H9 (cell line): ENCODE measurements around the gene DSCAM. TPM values are rescaled to one million over a fixed set of nuclear protein-coding genes. Genes with fewer than 3 reads are reported as not detected.

Source experiments
- DNase-seq: peaks from one replicate; pipeline ENCODE4 v3.0.0-alpha.2; 2017
- H2AFZ ChIP-seq: one replicate; pipeline ENCODE4 v1.6.1; 2013; ENCODE audit warnings: mild to moderate bottlenecking, low read length, control low read depth, moderate library complexity
- H2AK5ac ChIP-seq: 2 replicates; pipeline ENCODE4 v1.6.1; 2013; ENCODE audit warnings: low read length, control low read depth, mixed read lengths; ENCODE audit not compliant: insufficient read length
- H2BK120ac ChIP-seq: one replicate; pipeline ENCODE4 v1.6.1; 2013; ENCODE audit warnings: low read depth, mild to moderate bottlenecking, low read length, control low read depth, inconsistent platforms; ENCODE audit not compliant: poor library complexity, severe bottlenecking
- H2BK12ac ChIP-seq: 2 replicates; pipeline ENCODE4 v1.6.1; 2013; ENCODE audit warnings: low read length, control low read depth, mixed read lengths, low read depth; ENCODE audit not compliant: insufficient read length
- H2BK15ac ChIP-seq: 2 replicates; pipeline ENCODE4 v1.6.1; 2013; ENCODE audit warnings: low read depth, low read length, control low read depth
- H2BK20ac ChIP-seq: one replicate; pipeline ENCODE4 v1.6.1; 2013; ENCODE audit warnings: low read depth, mild to moderate bottlenecking, low read length, control low read depth, inconsistent platforms; ENCODE audit not compliant: poor library complexity, severe bottlenecking
- H2BK5ac ChIP-seq: 2 replicates; pipeline ENCODE4 v1.6.1; 2013; ENCODE audit warnings: low read length, control low read depth, mixed read lengths; ENCODE audit not compliant: insufficient read length
- H3K14ac ChIP-seq: 2 replicates; pipeline ENCODE4 v1.6.1; 2013; ENCODE audit warnings: low read length, control low read depth; ENCODE audit not compliant: insufficient read depth
- H3K18ac ChIP-seq: 2 replicates; pipeline ENCODE4 v1.6.1; 2013; ENCODE audit warnings: low read depth, mild to moderate bottlenecking, mixed read lengths, low read length, control low read depth; ENCODE audit not compliant: insufficient read length
- H3K23ac ChIP-seq: 2 replicates; pipeline ENCODE4 v1.6.1; 2013; ENCODE audit warnings: low read length, control low read depth, mixed read lengths, low read depth; ENCODE audit not compliant: insufficient read length
- H3K23me2 ChIP-seq: 2 replicates; pipeline ENCODE4 v1.6.1; 2013; ENCODE audit warnings: low read depth, mild to moderate bottlenecking, mixed read lengths, low read length, control low read depth; ENCODE audit not compliant: insufficient read length, poor library complexity, severe bottlenecking
- H3K27ac ChIP-seq: 2 replicates; pipeline ENCODE4 v1.5.1; 2013; ENCODE audit warnings: low read length, control low read depth, mixed read lengths, low read depth; ENCODE audit not compliant: insufficient read length
- H3K27me3 ChIP-seq: 2 replicates; pipeline ENCODE4 v1.6.1; 2013; ENCODE audit warnings: low read length, control low read depth, inconsistent platforms; ENCODE audit not compliant: insufficient read depth
- H3K4ac ChIP-seq: 2 replicates; pipeline ENCODE4 v1.6.1; 2013; ENCODE audit warnings: low read depth, mild to moderate bottlenecking, control low read depth, inconsistent platforms, low read length, moderate library complexity
- H3K4me1 ChIP-seq: 2 replicates; pipeline ENCODE4 v1.6.1; 2013; ENCODE audit warnings: low read length, control low read depth, inconsistent platforms; ENCODE audit not compliant: insufficient read depth
- H3K4me2 ChIP-seq: 2 replicates; pipeline ENCODE4 v1.6.1; 2013; ENCODE audit warnings: low read length, control low read depth, mixed read lengths; ENCODE audit not compliant: insufficient read length, insufficient read depth
- H3K56ac ChIP-seq: 2 replicates; pipeline ENCODE4 v1.6.1; 2013; ENCODE audit warnings: low read depth, mild to moderate bottlenecking, mixed read lengths, low read length, control low read depth; ENCODE audit not compliant: insufficient read length
- H3K79me1 ChIP-seq: 2 replicates; pipeline ENCODE4 v1.6.1; 2013; ENCODE audit warnings: low read depth, mild to moderate bottlenecking, moderate library complexity, low read length, control low read depth, inconsistent platforms; ENCODE audit not compliant: insufficient read depth, poor library complexity, severe bottlenecking
- H3K79me2 ChIP-seq: 2 replicates; pipeline ENCODE4 v1.6.1; 2013; ENCODE audit warnings: low read length, control low read depth, inconsistent platforms; ENCODE audit not compliant: insufficient read depth
- H3K9ac ChIP-seq: 2 replicates; pipeline ENCODE4 v1.6.1; 2013; ENCODE audit warnings: low read length, control low read depth, mixed read lengths; ENCODE audit not compliant: insufficient read length; ENCODE audit errors: extremely low read depth
- H3K9me3 ChIP-seq: one replicate; pipeline ENCODE4 v1.6.1; 2013; ENCODE audit warnings: low read depth, low read length, inconsistent platforms; ENCODE audit not compliant: control insufficient read depth
- H3T11ph ChIP-seq: one replicate; pipeline ENCODE4 v1.6.1; 2013; ENCODE audit warnings: mild to moderate bottlenecking, low read length, control low read depth, inconsistent platforms
- H4K20me1 ChIP-seq: one replicate; pipeline ENCODE4 v1.6.1; 2013; ENCODE audit not compliant: control insufficient read depth, insufficient read length, insufficient read depth
- H4K5ac ChIP-seq: 2 replicates; pipeline ENCODE4 v1.6.1; 2013; ENCODE audit warnings: low read depth, mild to moderate bottlenecking, mixed read lengths, low read length, control low read depth; ENCODE audit not compliant: insufficient read length
- H4K8ac ChIP-seq: replicated peaks from 2 replicates; pipeline ENCODE4 v1.6.1; 2013; ENCODE audit warnings: low read length, control low read depth, mixed read lengths, low read depth; ENCODE audit not compliant: insufficient read length
- H4K91ac ChIP-seq: 2 replicates; pipeline ENCODE4 v1.6.1; 2013; ENCODE audit warnings: low read depth, mild to moderate bottlenecking, moderate library complexity, mixed read lengths, low read length, control low read depth; ENCODE audit not compliant: insufficient read length
- H3K27ac Mint-ChIP-seq, 3 experiments: 2 replicates in 2 of 3; 3 replicates in 1 of 3; pipeline ENCODE4 v1.8.0; 2020 to 2021; ENCODE audit warnings: mixed read lengths in 3 of 3, mild to moderate bottlenecking in 1 of 3, moderate library complexity in 1 of 3
- H3K27me3 Mint-ChIP-seq: 2 replicates; pipeline ENCODE4 v1.8.0; 2021; ENCODE audit warnings: low read depth, mild to moderate bottlenecking, moderate library complexity, mixed read lengths
- H3K36me3 Mint-ChIP-seq, 3 experiments: 2 replicates in 2 of 3; 3 replicates in 1 of 3; pipeline ENCODE4 v1.8.0; 2020 to 2021; ENCODE audit warnings: low read depth in 3 of 3, mixed read lengths in 3 of 3; ENCODE audit not compliant: insufficient read depth in 1 of 3
- H3K4me1 Mint-ChIP-seq, 2 experiments: 2 replicates each; pipeline ENCODE4 v1.8.0; 2020; ENCODE audit warnings: mixed read lengths in 2 of 2
- H3K4me3 Mint-ChIP-seq, 2 experiments: 2 replicates in 1 of 2; 3 replicates in 1 of 2; pipeline ENCODE4 v1.8.0; 2020 to 2021; ENCODE audit warnings: mild to moderate bottlenecking in 2 of 2, mixed read lengths in 2 of 2, moderate library complexity in 1 of 2
- H3K9me3 Mint-ChIP-seq, 2 experiments: 2 replicates in 1 of 2; 3 replicates in 1 of 2; pipeline ENCODE4 v1.8.0; 2020; ENCODE audit warnings: mild to moderate bottlenecking in 2 of 2, mixed read lengths in 2 of 2, moderate library complexity in 1 of 2
- WGBS: extraction: QIAGEN DNeasy Blood & Tissue Kit; methylation state at CpG from one replicate; pipeline ENCODE4 v1.1.7; 2013; ENCODE audit warnings: missing lambda C conversion rate, low lambda C conversion rate, mixed read lengths; ENCODE audit not compliant: insufficient read length; ENCODE audit errors: extremely low coverage; 5-methylcytosine and 5-hydroxymethylcytosine counted together
- total RNA-seq: library from RNA; stranded (reverse); gene quantifications from 2 replicates; pipeline ENCODE4 v1.2.1, GENCODE V29; 2021
- TF ChIP-seq, protein P1 (sequence below): fragments of 200-600 bp; sonication (generic); conservative IDR thresholded peaks from 3 replicates; pipeline ENCODE4 v1.8.0; 2021; ENCODE audit warnings: antibody characterized with exemption, mild to moderate bottlenecking

Gene DSCAM
- total RNA-seq, 1 experiment from 2014 or later = 0.17 TPM

DNA sequence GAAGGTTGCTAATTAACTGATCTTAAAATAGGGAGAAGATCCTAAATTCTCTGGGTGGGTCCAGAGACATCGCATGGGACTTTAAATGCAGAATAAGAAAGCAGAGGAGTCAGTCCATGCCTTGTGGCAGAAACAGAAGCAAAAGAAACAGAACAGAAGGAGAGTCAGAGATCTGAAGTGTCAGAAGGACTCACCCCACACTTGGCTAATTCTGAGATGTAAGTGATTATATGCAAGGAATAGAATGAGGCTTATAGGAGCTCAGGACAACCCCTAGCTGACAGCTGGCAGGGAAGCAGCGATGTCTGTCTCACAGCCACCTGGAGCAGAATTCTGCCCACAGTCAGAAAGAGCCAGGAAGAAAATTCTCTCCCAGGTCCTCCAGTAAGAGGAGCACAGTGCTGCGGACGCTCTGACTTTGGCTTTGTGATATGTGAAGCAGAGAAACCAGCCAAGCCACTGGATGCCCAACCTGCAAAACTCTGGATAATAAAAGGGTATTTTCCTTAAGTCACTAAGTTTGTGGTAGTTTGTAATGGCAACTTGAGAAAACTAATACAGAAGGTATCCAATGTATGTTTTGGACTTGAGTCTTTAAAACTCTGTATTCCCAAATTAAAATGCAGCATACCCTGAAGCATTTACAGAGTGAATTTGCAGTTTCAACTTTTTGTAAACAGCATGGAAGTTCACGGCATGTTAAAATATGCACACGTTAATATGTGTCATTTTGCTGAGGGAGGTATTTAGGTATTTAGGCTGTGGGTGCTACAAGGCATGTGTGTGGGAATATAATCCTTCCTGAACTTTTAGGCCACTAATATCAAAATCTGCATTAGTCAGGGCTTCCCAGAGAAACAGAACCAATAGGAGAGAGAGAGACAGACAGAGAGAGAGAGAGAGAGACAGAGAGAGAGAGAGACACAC, 591.2 kb downstream of the DSCAM start:
- Mint-ChIP-seq H3K27ac (no peak overlapping the region; a peak in 2 of 7 replicates), H3K36me3 (0 out of 7 replicates have a peak, but pooled peaks cover 0 to 3% (median 3%) of the 10 kb centered on the region in 3 experiments), H3K4me3 (no peak overlapping the region), H3K27me3 (peaks cover 2% of the 10 kb centered on the region; the same call in 1 of the 2 replicates), H3K9me3 (peaks cover 9 to 15% of the 10 kb centered on the region in 2 experiments; a peak in 4 of 5 replicates), H3K4me1 (peaks cover 5 to 6% of the 10 kb centered on the region in 2 experiments)
- H3K27ac ChIP-seq = no peak overlapping the region
- H3K23me2 ChIP-seq = no peaks in the 10 kb centered on the region
- no peaks in the 10 kb centered on the region for H3K79me1 ChIP-seq
- H2BK20ac ChIP-seq = no peak overlapping the region
- no peak overlapping the region for H2AFZ ChIP-seq
- no peak overlapping the region for H2BK15ac ChIP-seq
- no peak overlapping the region for H2AK5ac ChIP-seq
- H3K9ac ChIP-seq = no peak overlapping the region
- H3K23ac ChIP-seq = no peak overlapping the region
- no peak overlapping the region for H4K8ac ChIP-seq
- no peaks in the 10 kb centered on the region for H4K20me1 ChIP-seq
- H4K5ac ChIP-seq = no peak overlapping the region
- no peak overlapping the region for H3K56ac ChIP-seq
- H3K18ac ChIP-seq = no peak overlapping the region
- H3K4me2 ChIP-seq = no peak overlapping the region
- H3K4me1 ChIP-seq = no peaks in the 10 kb centered on the region
- no peak for DNase-seq
- no CpG with 5 or more reads among the region's 6 CpGs for WGBS
- H3K79me2 ChIP-seq = no peaks in the 10 kb centered on the region
- no peaks in the 10 kb centered on the region for H3K27me3 ChIP-seq
- no peak overlapping the region for H3K14ac ChIP-seq
- no peak overlapping the region for H2BK12ac ChIP-seq
- H3K4ac ChIP-seq = no peak overlapping the region
- no peak overlapping the region for H2BK5ac ChIP-seq
- H4K91ac ChIP-seq = no peak overlapping the region
- TF ChIP-seq, protein P1, sequence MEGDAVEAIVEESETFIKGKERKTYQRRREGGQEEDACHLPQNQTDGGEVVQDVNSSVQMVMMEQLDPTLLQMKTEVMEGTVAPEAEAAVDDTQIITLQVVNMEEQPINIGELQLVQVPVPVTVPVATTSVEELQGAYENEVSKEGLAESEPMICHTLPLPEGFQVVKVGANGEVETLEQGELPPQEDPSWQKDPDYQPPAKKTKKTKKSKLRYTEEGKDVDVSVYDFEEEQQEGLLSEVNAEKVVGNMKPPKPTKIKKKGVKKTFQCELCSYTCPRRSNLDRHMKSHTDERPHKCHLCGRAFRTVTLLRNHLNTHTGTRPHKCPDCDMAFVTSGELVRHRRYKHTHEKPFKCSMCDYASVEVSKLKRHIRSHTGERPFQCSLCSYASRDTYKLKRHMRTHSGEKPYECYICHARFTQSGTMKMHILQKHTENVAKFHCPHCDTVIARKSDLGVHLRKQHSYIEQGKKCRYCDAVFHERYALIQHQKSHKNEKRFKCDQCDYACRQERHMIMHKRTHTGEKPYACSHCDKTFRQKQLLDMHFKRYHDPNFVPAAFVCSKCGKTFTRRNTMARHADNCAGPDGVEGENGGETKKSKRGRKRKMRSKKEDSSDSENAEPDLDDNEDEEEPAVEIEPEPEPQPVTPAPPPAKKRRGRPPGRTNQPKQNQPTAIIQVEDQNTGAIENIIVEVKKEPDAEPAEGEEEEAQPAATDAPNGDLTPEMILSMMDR = no peak
- H3K9me3 ChIP-seq = no peaks in the 10 kb centered on the region
- H2BK120ac ChIP-seq = no peak overlapping the region
- no peak overlapping the region for H3T11ph ChIP-seq
